Measurements from ENCODE around the gene PAX6. TPM values are rescaled to one million over a fixed set of nuclear protein-coding genes. Genes with fewer than 3 reads are reported as not detected.

PAX6 gene
- total RNA-seq, 2 experiments from 2014 or later: not detected

GRCh38 chr11:31802990-31803812 is 7.9 kb downstream of the PAX6 start:
- DNase-seq: no peak
- H3K27me3 Mint-ChIP-seq: peaks cover 87% of the 10 kb centered on the region
- H3K4me1 Mint-ChIP-seq: peaks cover 26% of the 10 kb centered on the region
- peak overlapping the region; percentile 30 for H3K4me3 Mint-ChIP-seq
- peak overlapping the region; percentile 55 for H3K27ac Mint-ChIP-seq
- no peaks in the 10 kb centered on the region for H3K9me3 Mint-ChIP-seq
- peaks cover 14% of the 10 kb centered on the region for H3K36me3 Mint-ChIP-seq (ENCODE audit: low read depth)
- POLR2A ChIA-PET: no interaction called here
- CTCF ChIA-PET: interaction anchor here (1.2 kb wide), 1 partner anchor 11 kb away, joined by 3 read pairs; no protein-coding TSS in a partner anchor

DNA sequence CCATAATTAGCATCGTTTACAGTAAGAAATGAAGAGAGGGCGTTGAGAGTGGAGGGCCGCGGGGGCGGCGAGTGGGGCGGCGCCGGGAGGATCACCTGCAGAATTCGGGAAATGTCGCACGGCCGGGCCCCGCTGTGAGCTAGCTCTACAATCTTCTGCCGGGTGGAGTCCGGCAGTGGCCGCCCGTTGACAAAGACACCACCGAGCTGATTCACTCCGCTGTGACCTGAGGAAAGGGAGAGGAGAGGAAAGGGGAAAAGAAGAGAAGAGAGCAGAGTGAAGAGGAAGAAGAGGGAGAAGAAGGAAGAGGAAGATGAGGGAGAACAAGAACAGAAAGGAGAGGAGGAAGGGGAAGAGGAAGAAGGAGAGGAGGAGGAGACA is 8.5 kb downstream of the PAX6 start:
- ChIA-PET POLR2A (no interaction called here), CTCF (no interaction called here)
- Mint-ChIP-seq H3K4me1 (peaks cover 29% of the 10 kb centered on the region), H3K27me3 (peaks cover 85% of the 10 kb centered on the region), H3K36me3 (ENCODE audit: low read depth) (peaks cover 18% of the 10 kb centered on the region), H3K27ac (no peak overlapping the region), H3K9me3 (no peaks in the 10 kb centered on the region), H3K4me3 (no peak overlapping the region)
- no peak for DNase-seq

- peaks cover 83% of the 10 kb centered on the region for H3K27me3 Mint-ChIP-seq
- H3K27ac Mint-ChIP-seq: no peak overlapping the region
- CTCF ChIA-PET: interaction anchor here (0.7 kb wide), 1 partner anchor 21 kb away, joined by 3 read pairs; no protein-coding TSS in a partner anchor
- POLR2A ChIA-PET: no interaction called here
- H3K4me1 Mint-ChIP-seq: peaks cover 30% of the 10 kb centered on the region
- H3K4me3 Mint-ChIP-seq: no peak overlapping the region
- H3K9me3 Mint-ChIP-seq: no peaks in the 10 kb centered on the region
- peaks cover 18% of the 10 kb centered on the region for H3K36me3 Mint-ChIP-seq (ENCODE audit: low read depth)
- DNase-seq: no peak
Measured at GRCh38 chr11:31802000-31802551, 9.0 kb downstream of the PAX6 start.

GRCh38 chr11:31801298-31801702 is 9.8 kb downstream of the PAX6 start:
- DNase-seq: no peak
- POLR2A ChIA-PET: no interaction called here
- Mint-ChIP-seq H3K27ac (no peak overlapping the region), H3K4me1 (peaks cover 30% of the 10 kb centered on the region), H3K27me3 (peaks cover 83% of the 10 kb centered on the region), H3K36me3 (ENCODE audit: low read depth) (peaks cover 15% of the 10 kb centered on the region), H3K4me3 (no peak overlapping the region), H3K9me3 (no peaks in the 10 kb centered on the region)
- CTCF ChIA-PET: interaction anchor here (1.3 kb wide), 1 partner anchor 9 kb away, joined by 3 read pairs; no protein-coding TSS in a partner anchor

- Mint-ChIP-seq H3K4me1 (peaks cover 30% of the 10 kb centered on the region), H3K36me3 (ENCODE audit: low read depth) (peaks cover 15% of the 10 kb centered on the region), H3K27me3 (peaks cover 86% of the 10 kb centered on the region), H3K9me3 (no peaks in the 10 kb centered on the region), H3K27ac (peak overlapping the region; percentile 39), H3K4me3 (peak overlapping the region; percentile 5)
- POLR2A ChIA-PET: no interaction called here
- CTCF ChIA-PET: interaction anchor here (1.3 kb wide), 1 partner anchor 10 kb away, joined by 3 read pairs; no protein-coding TSS in a partner anchor
- DNase-seq: no peak
Measured at GRCh38 chr11:31800398-31801265, 10.5 kb downstream of the PAX6 start.

DNA sequence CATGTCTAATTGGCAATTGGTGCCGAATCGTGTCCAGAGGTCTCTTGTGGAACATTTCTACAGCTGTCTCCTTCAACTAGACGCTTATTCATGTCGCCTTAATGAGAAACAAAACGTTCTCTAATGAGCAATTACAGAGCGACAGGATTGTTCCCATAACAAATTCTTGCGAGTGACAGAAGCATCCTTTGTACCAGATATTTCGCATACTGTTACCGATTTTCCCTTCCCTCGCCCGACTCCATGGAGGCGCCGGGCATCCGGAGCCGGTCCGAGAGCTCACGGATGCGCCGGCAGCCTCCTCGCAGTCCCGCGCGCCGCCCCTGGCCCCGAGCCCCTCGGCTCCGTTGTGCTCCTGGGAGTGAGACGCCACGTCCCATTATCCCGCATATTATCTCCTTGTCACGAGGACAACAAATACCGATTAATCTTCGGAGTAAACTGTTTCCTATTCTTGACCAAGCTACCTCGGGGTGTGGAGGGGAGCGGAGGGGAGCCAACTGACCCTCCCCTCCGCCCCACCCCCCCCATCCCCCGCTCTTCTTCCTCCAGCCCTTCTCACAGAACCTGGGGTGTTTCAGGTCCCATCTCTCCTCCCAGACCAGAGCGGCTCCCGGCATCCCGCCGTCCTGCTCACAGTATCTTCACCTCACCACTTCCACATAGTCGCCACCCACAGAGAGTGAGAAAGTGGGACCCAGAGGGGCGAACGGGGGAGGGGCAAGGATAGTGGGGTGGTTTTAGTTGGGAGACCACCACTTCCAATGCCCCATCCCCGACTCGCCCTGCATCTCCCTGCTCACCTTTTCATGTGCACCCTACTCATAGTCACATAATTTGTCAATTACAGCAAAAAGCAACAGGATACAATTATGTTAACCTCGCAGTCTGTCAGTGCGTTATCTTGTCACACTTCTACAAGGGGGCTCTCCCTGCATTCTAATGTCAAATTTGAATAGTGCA is 11.4 kb downstream of the PAX6 start:
- CTCF ChIA-PET: no interaction called here
- Mint-ChIP-seq H3K9me3 (no peaks in the 10 kb centered on the region), H3K27me3 (peaks cover 84% of the 10 kb centered on the region), H3K27ac (peak overlapping the region; percentile 39), H3K4me3 (peak overlapping the region; percentile 5), H3K36me3 (ENCODE audit: low read depth) (peaks cover 15% of the 10 kb centered on the region), H3K4me1 (peaks cover 28% of the 10 kb centered on the region)
- POLR2A ChIA-PET: no interaction called here
- DNase-seq: no peak

GRCh38 chr11:31798554-31799434 is 12.3 kb downstream of the PAX6 start:
- peaks cover 82% of the 10 kb centered on the region for H3K27me3 Mint-ChIP-seq
- ChIA-PET CTCF (interaction anchor here (0.7 to 1.0 kb wide), 3 partner anchors 9 to 176 kb away, joined by 3 to 4 read pairs (median 3); no protein-coding TSS in a partner anchor), POLR2A (interaction anchor here (0.6 kb wide), 1 partner anchor 368 kb away, joined by 3 read pairs; no protein-coding TSS in a partner anchor)
- no peak overlapping the region for H3K4me3 Mint-ChIP-seq
- H3K9me3 Mint-ChIP-seq: no peaks in the 10 kb centered on the region
- H3K36me3 Mint-ChIP-seq (ENCODE audit: low read depth): peaks cover 13% of the 10 kb centered on the region
- peaks cover 19% of the 10 kb centered on the region for H3K4me1 Mint-ChIP-seq
- DNase-seq: no peak
- no peak overlapping the region for H3K27ac Mint-ChIP-seq

GRCh38 chr11:31798057-31798553 is 13.0 kb downstream of the PAX6 start:
- no peak for DNase-seq
- Mint-ChIP-seq H3K4me1 (peaks cover 16% of the 10 kb centered on the region), H3K4me3 (peak overlapping the region; percentile 40), H3K9me3 (no peaks in the 10 kb centered on the region), H3K27me3 (peaks cover 75% of the 10 kb centered on the region), H3K27ac (no peak overlapping the region), H3K36me3 (ENCODE audit: low read depth) (peaks cover 11% of the 10 kb centered on the region)
- CTCF ChIA-PET: interaction anchor here (0.7 to 1.0 kb wide), 3 partner anchors 10 to 176 kb away, joined by 3 to 4 read pairs (median 3); no protein-coding TSS in a partner anchor
- POLR2A ChIA-PET: interaction anchor here (0.6 kb wide), 1 partner anchor 368 kb away, joined by 3 read pairs; no protein-coding TSS in a partner anchor

GRCh38 chr11:31797190-31798056 is 13.7 kb downstream of the PAX6 start:
- H3K4me1 Mint-ChIP-seq: peaks cover 14% of the 10 kb centered on the region
- ChIA-PET POLR2A (no interaction called here), CTCF (no interaction called here)
- H3K27me3 Mint-ChIP-seq: peaks cover 69% of the 10 kb centered on the region
- H3K36me3 Mint-ChIP-seq (ENCODE audit: low read depth): peaks cover 9% of the 10 kb centered on the region
- no peaks in the 10 kb centered on the region for H3K9me3 Mint-ChIP-seq
- no peak for DNase-seq
- H3K27ac Mint-ChIP-seq: peak overlapping the region; percentile 73
- peak overlapping the region; percentile 40 for H3K4me3 Mint-ChIP-seq

- Mint-ChIP-seq H3K4me1 (peaks cover 14% of the 10 kb centered on the region), H3K36me3 (ENCODE audit: low read depth) (peaks cover 9% of the 10 kb centered on the region), H3K4me3 (no peak overlapping the region), H3K27me3 (peaks cover 68% of the 10 kb centered on the region), H3K27ac (no peak overlapping the region), H3K9me3 (no peaks in the 10 kb centered on the region)
- ChIA-PET POLR2A (no interaction called here), CTCF (no interaction called here)
- no peak for DNase-seq
Measured at GRCh38 chr11:31796499-31797189, 14.5 kb downstream of the PAX6 start.
